Measurements from ENCODE around the gene OSBP. TPM values are rescaled to one million over a fixed set of nuclear protein-coding genes. Genes with fewer than 3 reads are reported as not detected.

Gene OSBP
- total RNA-seq, 1 experiment from 2014 or later, result 36.3 TPM

GRCh38 chr11:59600636-59601035 is 14.9 kb downstream of the OSBP start:
- Histone ChIP-seq H3K27me3 (ENCODE audit: low read length) (no peaks in the 10 kb centered on the region), H3K79me2 (ENCODE audit: low read length) (peaks cover 3% of the 10 kb centered on the region; the same call in 1 of the 2 replicates), H3K4me2 (ENCODE audit: low read length) (no peak overlapping the region), H3K9me3 (ENCODE audit: low read length) (no peaks in the 10 kb centered on the region), H2AFZ (ENCODE audit: low read length) (no peak overlapping the region), H3K27ac (ENCODE audit: low read length) (no peak overlapping the region), H3K36me3 (ENCODE audit: low read depth, low read length) (peaks cover 63% of the 10 kb centered on the region), H3K9ac (ENCODE audit: low read length) (no peak overlapping the region), H4K20me1 (ENCODE audit: low read length) (no peaks in the 10 kb centered on the region), H3K4me1 (ENCODE audit: insufficient read depth, low read length) (no peaks in the 10 kb centered on the region), H3K9me2 (replicated peaks; ENCODE audit: low read length) (no peaks in the 10 kb centered on the region), H3F3A (ENCODE audit: low read length, unreplicated experiment) (no peaks in the 10 kb centered on the region), H3K4me3 (ENCODE audit: low read length) (no peak overlapping the region)
- BruUV-seq (replicated peaks), result no TSS peak
- CTCF ChIA-PET, result no interaction called here
- no peak for TF ChIP-seq EZH2 (IDR thresholded peaks at IDR 0.05; ENCODE audit: low read length, unreplicated experiment)
- no peak for TF ChIP-seq EZH2phosphoT487 (IDR thresholded peaks at IDR 0.05; ENCODE audit: borderline replicate concordance, low read length)
- no peak for TF ChIP-seq CTCF (conservative IDR thresholded peaks at IDR 0.05; ENCODE audit: low read depth, low read length)
- intact Hi-C loops (cut with micrococcal nuclease), result no loop called here
- no peak for DNase-seq
- POLR2A ChIA-PET (ENCODE audit: unreplicated experiment), result no interaction called here
- no peak for ATAC-seq

GRCh38 chr11:59600234-59600633 is 15.3 kb downstream of the OSBP start:
- Histone ChIP-seq H3K9me3 (ENCODE audit: low read length) (no peaks in the 10 kb centered on the region), H3K4me3 (ENCODE audit: low read length) (no peak overlapping the region), H3K4me2 (ENCODE audit: low read length) (no peak overlapping the region), H3K36me3 (ENCODE audit: low read depth, low read length) (peaks cover 63% of the 10 kb centered on the region), H3K9me2 (replicated peaks; ENCODE audit: low read length) (no peaks in the 10 kb centered on the region), H3K4me1 (ENCODE audit: insufficient read depth, low read length) (no peaks in the 10 kb centered on the region), H2AFZ (ENCODE audit: low read length) (no peak overlapping the region), H3K9ac (ENCODE audit: low read length) (no peak overlapping the region), H3K79me2 (ENCODE audit: low read length) (no peaks in the 10 kb centered on the region; the same call in 1 of the 2 replicates), H4K20me1 (ENCODE audit: low read length) (no peaks in the 10 kb centered on the region), H3K27ac (ENCODE audit: low read length) (no peak overlapping the region), H3F3A (ENCODE audit: low read length, unreplicated experiment) (no peaks in the 10 kb centered on the region), H3K27me3 (ENCODE audit: low read length) (no peaks in the 10 kb centered on the region)
- no peak for ATAC-seq
- ChIA-PET CTCF (no interaction called here), POLR2A (ENCODE audit: unreplicated experiment) (no interaction called here)
- intact Hi-C loops (cut with micrococcal nuclease), result no loop called here
- no TSS peak for BruUV-seq (replicated peaks)
- TF ChIP-seq EZH2phosphoT487 (IDR thresholded peaks at IDR 0.05; ENCODE audit: borderline replicate concordance, low read length) (no peak), EZH2 (IDR thresholded peaks at IDR 0.05; ENCODE audit: low read length, unreplicated experiment) (no peak), CTCF (conservative IDR thresholded peaks at IDR 0.05; ENCODE audit: low read depth, low read length) (no peak)
- no peak for DNase-seq

GRCh38 chr11:59598961-59599360 is 16.6 kb downstream of the OSBP start:
- TSS peak; percentile 3 for BruUV-seq (replicated peaks)
- intact Hi-C loops (cut with micrococcal nuclease), result no loop called here
- CTCF ChIA-PET, result no interaction called here

More at GRCh38 chr11:59598961-59599360, 16.6 kb downstream of the OSBP start:
- POLR2A ChIA-PET (ENCODE audit: unreplicated experiment), result no interaction called here
- Histone ChIP-seq H3K36me3 (ENCODE audit: low read depth, low read length) (peaks cover 73% of the 10 kb centered on the region), H3K4me1 (ENCODE audit: insufficient read depth, low read length) (no peaks in the 10 kb centered on the region), H3K4me3 (ENCODE audit: low read length) (no peak overlapping the region), H3K79me2 (ENCODE audit: low read length) (no peaks in the 10 kb centered on the region; the same call in 1 of the 2 replicates), H2AFZ (ENCODE audit: low read length) (no peak overlapping the region), H4K20me1 (ENCODE audit: low read length) (no peaks in the 10 kb centered on the region), H3K9me3 (ENCODE audit: low read length) (no peaks in the 10 kb centered on the region), H3K27ac (ENCODE audit: low read length) (no peak overlapping the region), H3K27me3 (ENCODE audit: low read length) (no peaks in the 10 kb centered on the region), H3F3A (ENCODE audit: low read length, unreplicated experiment) (no peaks in the 10 kb centered on the region), H3K9me2 (replicated peaks; ENCODE audit: low read length) (no peaks in the 10 kb centered on the region), H3K4me2 (ENCODE audit: low read length) (no peak overlapping the region), H3K9ac (ENCODE audit: low read length) (no peak overlapping the region)
- ATAC-seq (no peak), DNase-seq (no peak)
- TF ChIP-seq CTCF (conservative IDR thresholded peaks at IDR 0.05; ENCODE audit: low read depth, low read length) (no peak), EZH2phosphoT487 (IDR thresholded peaks at IDR 0.05; ENCODE audit: borderline replicate concordance, low read length) (no peak), EZH2 (IDR thresholded peaks at IDR 0.05; ENCODE audit: low read length, unreplicated experiment) (no peak)
